ENCODE results near the gene NAGK.
"Not testable (repeated sequence)": the region's sequence is repeated elsewhere in the genome, so short reads cannot be mapped to it uniquely, and the experiment has no call there.

The NAGK gene

DNA sequence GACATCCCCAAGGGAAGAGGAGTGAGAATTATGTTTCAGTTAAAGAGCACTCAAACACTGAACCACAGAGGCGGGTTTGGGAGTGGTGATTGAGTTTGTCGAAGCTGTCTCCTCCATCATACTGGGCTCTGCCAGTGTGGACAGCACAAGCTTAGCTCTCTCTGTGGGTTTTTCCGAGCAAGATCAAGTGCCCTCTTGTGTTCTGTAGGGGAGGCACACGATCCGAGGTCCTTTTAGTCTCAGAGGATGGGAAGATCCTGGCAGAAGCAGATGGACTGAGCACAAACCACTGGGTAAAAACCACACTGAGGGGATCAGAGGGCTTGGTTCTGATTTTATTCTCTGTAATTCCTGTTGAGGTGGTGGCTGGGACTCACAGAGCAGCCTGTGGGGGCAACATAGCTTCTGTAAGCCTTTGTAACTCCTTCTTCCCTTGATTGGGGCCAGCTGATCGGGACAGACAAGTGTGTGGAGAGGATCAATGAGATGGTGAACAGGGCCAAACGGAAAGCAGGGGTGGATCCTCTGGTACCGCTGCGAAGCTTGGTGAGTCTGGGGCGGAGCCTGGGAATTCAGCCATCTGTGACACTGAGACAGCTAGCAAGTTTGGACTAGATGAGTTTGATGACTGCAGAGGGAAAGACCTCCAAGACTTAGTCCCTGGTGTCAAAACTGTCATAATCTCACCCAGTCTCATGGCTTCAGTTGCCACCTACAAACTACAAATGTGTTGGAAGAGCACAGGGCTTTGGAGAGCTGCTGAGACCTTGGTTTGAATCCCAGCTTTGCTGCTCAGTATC, 2.0 kb downstream of the NAGK start:
- DNase-seq: no peak

DNA sequence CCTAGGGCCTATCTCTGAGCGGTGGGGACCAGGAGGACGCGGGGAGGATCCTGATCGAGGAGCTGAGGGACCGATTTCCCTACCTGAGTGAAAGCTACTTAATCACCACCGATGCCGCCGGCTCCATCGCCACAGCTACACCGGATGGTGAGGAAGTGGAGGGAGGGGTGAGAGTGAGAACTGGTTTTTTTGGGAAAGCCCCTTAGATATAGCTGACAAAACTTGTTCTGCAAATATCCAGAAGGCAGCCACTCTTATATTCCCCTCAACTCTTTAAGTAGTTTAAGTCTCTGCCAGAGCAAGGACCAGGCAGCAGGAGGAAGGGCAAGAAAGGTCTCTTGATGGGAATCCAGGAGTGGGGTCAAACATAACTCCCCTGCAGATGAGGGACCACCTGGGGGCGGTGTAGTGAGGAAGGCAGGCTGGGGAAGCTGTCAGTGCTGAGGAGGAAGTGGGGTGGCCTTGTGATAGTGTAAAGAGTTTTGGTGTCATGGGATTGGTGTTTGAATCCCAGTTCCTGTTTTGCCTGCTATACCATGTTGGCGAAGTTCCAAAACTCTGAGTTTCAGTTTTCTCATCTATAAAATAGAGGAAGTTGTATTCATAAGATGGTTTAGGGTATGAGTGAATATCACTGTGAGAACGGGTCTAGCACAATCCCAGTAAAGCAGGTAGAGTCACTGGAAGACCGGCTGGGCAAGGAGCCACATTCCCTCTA, 3.4 kb downstream of the NAGK start:
- DNase-seq: peak; percentile 96

DNA sequence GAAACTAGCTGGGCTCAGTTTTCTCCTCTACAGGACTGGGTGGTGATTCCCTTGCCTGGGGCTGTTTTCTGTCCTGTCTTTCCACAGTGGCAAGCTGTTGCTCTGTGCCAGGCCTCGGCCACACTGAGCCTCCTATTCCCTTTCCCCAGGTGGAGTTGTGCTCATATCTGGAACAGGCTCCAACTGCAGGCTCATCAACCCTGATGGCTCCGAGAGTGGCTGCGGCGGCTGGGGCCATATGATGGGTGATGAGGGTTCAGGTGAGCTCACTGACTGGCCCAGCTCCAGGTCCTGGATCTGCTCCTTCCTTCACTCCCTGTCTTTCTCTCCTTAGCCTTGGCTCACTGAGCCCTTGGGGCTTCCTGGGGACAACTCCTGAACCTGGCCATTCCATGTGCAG, 4.0 kb downstream of the NAGK start:
- no peak for DNase-seq

DNA sequence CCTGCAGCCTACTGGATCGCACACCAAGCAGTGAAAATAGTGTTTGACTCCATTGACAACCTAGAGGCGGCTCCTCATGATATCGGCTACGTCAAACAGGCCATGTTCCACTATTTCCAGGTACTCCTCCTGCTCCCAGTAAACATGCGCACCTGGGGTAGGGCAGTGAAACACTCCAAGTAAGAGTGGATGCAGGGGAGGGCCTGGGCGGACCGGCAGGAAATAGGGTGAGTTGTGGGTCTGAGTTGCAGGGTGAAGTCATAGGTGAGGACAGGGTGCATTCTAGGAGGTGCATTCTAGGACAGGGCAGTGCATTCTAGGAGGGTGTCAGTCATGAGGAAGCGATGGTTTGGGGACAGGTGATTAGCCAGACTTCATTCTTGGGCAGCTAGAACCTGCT, 5.0 kb downstream of the NAGK start:
- DNase-seq: no peak

DNA sequence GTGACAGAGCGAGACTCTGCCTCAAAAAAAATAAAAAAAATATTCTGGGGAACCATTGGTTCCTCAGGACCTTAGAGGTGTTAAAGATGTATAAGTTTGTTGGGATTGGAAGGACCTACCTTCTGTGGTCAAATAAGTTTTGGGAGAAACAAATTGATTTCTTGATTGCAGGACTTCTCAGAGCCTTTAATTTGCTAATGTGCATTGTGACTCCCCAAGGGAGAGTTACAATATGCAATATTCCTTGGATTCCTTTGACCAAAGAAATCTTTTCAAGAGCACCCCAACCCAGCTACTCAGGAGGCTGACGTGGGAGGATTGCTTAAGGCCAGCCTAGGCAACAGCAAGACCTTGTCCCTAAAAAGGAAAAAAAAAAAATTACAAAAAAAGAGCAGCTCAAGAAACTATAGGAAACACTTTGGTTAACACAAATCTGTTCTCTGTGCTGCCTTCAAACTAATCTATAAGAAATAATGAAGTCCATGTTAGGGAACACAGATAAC, 6.5 kb downstream of the NAGK start:
- no peak for DNase-seq

DNA sequence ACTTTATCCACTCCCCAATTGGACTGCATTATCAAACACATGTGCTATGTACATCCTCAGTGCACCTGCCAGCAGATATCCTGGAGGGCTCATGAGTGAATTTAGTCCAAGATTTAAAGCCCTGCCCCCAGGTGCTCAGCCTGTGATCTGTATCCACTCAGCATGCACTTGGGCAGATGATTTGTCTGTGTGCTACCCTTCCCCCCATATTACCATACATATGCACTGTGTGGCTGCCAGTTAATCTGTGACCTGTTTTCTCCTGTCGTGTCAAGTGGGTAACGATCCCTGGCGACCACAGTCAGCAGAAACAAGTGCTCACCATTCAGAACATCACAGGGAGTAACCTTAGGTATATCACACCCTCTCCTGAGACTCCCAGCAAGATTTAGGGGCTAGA, 10.2 kb downstream of the NAGK start:
- no peak for DNase-seq

DNA sequence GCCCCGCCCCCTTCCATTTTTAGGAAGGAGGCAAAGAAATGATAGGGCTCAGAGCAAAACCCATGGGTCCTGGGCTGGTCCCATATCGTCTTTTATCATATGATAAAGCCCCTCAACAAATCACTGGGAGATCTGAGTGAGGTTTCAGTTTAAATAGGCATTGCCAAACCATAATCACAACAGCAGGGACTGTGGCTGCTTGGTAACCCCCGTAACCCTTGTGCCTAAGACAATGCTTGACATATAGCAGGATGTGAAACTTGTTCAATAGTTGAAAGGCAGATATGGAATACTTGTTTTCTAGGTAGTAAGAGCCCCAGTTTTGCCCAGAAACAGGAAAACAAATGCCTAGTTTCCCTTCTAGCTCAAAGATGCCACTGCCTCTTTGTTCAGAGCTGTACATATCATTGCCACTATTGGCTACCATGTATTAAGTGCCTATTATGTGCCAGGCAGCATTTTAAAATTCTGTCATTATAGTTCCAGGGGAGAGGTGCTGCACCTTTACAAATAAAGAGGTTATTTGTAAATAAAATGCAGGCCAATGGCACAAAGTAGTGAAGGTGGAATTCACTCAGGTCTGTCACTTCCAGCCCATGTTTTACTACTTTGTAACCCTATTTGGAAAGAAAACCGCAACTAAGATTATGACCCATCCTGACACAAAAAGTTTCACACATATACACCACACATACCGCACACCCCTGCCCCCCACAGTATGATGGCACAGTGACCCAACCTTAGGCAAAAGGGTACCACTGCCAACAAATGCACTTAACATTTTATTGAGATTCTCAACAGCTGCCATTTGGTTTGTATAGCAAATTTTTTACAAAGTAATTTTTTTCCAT, 14.2 kb downstream of the NAGK start:
- no peak for DNase-seq

DNA sequence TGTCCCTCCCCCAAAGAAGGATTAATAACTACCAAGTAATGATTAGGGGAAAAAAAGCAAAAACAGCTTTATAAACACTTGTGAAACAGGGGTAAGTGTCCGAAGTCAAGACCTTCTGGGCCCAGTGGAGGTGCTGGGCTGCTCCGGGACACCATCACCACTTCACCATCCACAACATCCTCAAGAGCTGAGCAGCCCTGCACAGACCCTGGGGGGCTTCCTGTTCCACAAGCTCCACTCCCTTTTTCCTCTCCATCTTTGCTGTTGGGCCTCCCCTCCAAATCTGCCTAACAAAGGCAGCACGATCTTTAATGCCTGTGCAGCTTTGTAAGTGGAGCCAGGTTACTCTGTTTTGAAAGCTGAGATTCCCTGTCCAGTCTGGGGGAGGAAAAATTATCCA, 14.8 kb downstream of the NAGK start:
- not testable (repeated sequence) for DNase-seq

DNA sequence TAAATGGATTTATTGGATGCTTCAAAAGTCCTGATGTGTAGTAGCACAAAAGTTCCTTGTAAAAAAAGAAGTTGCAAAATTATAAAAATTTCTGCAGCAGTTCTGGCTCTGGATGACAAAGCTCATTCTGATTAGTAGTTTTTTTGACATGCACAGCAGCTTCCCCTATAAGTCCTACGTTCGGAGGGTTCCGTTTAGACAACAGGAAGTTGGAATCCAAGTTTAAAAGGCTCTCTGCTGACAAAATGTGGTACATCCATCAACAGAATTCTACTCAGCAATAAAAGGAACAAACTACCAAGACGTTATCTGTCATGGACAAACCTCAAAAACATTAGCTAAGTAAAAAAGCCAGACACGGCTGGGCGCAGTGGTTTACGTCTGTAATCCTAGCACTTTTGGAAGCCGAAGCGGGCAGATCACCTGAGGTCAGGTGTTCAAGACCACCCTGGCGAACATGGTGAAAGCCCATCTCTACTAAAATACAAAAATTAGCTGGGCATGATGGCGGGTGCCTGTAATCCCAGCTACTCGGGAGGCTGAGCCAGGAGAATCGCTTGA, 15.4 kb downstream of the NAGK start:
- not testable (repeated sequence) for DNase-seq

DNA sequence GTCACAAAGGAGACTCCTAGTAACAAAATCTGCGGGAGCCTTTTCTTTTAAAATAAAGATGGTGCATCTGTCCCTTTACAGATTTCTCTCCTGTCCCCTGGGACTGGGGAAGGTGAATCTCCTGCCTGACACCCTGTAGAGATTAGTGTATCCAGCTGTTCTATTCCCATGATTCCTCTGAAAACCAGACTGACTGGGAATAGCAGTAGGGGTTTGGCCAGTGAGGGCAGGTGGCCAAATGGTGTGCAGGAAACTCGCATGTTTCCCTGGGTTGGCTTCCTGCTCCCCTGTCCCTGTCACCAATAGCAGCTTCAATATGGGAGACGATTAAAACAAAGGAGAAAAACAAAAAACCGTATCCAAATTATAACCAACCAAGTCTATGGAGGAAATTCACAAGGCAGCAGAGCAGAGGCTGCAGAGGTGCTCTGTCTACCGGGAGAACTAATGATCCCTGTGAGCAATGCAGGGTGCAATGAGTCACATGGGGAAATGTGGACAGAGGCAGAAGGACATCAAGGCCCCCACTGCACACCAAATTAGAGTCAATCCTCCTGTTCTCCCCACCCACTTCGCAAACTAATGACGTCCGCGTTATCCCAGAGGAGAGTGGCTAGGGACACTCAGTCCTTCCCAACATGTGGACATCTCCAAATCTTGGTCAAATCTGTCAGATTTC, 17.0 kb downstream of the NAGK start:
- not testable (repeated sequence) for DNase-seq

DNA sequence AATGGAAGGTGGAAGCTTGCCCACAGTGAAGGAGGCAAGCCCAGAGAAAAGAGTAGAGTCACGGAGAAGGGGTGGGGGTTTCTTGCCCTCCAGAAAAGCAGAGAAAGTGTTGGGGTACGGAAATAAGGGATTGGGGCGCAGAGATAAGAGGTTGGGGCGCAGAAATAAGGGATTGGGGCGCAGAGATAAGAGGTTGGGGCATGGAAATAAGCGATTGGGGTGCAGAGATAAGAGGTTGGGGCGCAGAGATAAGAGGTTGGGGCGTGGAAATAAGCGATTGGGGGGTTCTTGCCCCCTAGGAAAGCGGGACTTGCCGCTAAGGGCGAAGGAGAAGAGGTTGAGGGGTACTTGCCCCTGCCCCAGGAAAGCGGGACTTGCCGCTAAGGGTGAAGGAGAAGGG, 21.0 kb downstream of the NAGK start:
- DNase-seq: not testable (repeated sequence)

DNA sequence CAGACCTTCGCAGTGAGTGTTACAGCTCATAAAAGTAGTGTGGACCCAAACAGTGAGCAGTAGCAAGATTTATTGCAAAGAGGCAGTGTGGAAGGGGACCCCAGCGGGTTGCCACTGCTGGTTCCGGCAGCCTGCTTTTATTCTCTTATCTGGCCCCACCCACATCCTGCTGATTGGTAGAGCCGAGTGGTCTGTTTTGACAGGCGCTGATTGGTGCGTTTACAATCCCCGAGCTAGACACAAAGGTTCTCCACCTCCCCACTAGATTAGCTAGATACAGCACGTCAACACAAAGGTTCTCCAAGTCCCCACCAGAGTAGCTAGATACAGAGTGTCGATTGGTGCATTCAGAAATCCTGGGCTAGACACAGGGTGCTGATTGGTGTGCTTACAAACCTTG, 23.4 kb downstream of the NAGK start:
- DNase-seq: not testable (repeated sequence)

DNA sequence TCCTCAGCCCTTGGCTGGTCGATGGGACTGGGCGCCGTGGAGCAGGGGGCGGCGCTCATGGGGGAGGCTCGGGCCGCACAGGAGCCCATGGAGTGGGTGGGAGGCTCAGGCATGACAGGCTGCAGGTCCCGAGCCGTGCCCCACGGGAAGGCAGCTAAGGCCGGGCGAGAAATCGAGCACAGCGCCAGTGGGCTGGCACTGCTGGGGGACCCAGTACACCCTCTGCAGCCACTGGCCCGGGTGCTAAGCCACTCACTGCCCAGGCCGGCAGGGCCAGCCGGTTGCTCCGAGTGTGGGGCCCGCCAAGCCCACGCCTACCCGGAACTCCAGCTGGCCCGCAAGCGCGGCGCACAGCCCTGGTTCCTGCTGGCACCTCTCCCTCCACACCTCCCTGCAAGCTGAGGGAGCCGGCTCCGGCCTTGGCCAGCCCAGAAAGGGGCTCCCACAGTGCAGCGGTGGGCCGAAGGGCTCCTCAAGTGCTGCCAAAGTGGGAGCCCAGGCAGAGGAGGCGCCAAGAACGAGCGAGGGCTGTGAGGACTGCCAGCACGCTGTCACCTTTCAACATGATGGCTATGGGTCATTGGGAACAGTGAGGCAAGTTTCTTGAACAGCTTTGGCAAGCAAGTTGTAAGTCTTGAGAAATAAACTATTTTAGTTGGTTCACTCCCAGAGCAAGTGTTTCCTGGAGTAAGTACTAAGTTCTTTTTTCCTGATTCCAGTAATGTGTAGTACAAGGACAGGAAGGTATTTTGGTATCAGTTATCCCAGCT, 24.2 kb downstream of the NAGK start:
- DNase-seq: not testable (repeated sequence)

DNA sequence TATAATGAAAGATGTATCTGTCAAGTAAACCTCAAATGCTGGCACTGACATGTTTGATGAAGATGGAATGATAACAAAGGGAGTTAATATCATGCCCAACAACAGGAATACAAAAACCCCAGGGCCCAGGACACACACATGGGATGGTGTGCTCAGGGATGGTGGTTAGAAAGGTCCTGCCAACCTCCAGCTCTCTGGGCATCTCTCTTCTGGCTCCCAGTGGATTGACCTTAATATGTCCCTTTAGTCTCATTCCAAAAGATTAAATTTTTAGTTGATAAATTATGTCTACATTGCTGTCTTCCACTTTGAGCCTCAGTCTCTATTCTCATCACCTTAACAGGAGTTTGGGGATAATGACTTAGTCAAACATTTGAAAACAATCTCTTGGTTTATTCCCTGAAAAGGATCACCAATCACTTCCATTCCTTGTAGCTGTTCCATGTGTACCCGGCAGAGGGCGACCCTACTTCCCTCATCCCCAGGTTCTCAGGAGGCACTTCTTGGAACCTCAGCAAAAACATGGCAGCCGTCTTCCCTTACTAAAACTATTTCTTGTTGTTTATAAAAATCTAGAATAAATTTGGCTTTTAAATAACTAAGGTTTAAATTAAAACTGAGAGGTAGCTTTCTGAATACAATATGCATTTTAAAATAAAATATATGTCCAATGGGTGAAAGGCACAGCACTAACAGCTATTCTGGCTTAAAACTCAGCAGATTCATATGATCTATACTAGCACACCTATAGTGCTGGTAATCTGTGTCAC, 31.9 kb downstream of the NAGK start:
- DNase-seq: peak; percentile 66

DNA sequence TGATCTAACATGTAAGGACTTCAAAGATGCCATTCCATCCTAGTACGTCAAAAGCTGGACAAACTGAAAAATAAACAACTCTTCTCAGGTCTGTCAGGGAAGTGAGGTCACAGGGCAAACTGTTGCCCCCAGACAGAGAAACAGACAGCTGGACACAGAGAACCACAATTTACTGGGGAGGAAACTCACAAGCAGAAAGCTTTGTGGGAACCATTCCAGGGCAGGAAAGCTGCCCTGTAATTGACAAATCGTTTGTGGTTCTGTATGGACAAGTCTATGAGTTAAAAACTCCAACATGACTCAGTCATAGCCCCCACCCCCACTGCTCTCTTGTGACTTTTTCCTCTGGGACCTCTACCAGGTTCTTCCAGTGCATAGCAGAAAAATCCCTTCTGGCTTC, 33.2 kb downstream of the NAGK start:
- no peak for DNase-seq

DNA sequence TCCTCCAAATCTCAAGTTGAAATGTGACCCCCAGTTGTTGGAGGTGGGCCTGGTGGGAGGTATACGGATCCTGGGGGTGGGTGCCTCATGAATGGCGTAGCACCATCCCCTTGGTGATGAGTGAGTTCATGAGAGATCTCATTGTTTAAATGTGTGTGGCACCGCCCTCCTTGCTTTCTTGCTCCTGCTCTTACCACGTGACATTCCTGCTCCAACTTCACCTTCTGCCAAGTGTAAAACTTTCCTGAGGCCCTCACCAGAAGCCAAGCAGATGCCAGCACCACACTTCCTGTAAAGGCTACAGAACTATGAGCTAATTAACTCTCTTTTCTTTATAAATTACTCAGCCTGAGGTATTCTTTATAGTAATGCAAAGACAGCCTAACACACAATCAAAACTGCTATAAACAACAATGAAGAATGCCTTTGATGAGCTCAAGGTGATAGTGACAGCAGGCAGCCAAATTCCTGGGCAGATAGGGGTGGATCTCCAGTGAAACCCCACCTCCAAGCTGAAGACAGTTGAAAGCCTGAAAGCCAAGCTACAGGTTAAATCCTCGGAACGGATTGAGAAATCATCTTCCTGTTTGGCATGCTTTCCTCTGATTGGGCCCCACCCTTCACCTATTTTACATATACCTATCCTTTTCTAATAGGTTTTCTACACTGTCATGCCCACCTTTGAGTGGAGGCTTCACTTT, 34.7 kb downstream of the NAGK start:
- DNase-seq: no peak

DNA sequence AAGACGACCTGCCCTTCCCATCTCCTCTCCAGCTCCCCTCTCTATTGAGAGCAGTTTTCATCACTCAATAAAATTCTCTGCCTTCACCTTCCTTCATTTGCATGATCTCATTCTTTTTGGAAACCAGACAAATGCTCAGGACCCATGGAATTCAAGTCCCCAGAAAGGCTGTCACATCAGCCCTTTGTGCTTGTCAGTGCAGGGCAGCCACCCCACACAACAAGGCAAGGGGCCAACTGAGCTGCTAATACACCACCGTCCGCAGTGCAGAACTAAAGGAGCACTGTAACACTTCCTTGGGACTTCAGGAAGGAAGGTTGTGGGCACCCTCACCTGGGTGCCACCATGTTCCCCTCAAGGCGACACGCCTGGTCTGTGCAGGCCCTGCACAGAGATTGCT, 35.4 kb downstream of the NAGK start:
- no peak for DNase-seq

DNA sequence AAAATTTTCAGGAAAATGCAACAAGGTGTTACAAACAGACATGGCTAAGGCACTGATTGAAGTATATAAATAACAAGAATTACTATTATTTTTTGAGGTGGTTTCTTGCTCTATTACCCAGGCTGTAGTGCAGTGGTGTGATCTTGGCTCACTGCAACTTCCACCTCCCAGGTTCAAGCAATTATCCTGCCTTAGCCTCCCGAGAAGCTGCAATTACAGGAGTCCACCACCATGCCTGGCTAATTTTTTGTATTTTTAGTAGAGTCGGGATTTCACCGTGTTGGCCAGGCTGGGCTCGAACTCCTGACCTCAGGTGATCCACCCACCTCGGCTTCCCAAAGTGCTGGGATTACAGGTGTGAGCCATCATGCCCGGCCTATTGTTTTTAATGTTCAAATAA, 38.0 kb downstream of the NAGK start:
- DNase-seq: not testable (repeated sequence)

DNA sequence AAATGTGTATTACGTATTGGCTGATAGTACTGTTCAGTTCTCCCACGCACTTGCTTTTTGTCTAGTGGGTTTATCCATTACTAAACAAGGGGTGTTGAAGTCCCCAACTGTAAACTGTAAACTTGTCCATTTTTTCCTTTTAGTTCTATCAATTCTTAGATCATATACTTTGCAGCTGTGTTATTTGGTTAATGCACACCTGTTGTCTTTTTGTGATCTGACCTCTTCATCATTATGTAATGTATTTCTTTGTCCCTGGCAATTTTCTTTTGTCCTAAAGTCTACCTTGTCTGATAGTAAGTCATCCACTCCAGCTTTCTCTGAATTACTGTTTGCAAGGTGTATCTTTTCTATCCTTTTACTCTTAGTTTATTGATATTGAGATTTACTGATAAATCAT, 39.6 kb downstream of the NAGK start:
- DNase-seq: no peak

DNA sequence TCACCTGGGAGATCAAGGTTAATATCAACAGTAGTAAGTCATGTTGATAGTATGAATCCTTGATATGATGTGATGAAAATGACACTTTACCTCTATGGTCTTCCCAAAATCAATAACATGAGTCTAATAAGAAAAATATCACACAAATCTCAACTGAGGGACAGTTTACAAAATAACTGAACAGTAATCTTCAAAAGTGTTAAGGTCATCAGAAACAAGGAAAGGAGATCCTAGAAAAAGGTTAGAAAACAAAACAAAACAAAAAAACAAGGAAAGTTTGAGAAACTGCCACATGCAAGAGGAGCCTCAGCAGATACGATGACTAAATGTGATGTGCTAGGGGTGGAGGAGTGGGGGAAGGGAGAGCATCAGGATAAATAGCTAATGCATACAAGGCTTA, 45.4 kb downstream of the NAGK start:
- DNase-seq: no peak
